Breast epithelium (tissue), 4 donors: ENCODE data around the gene KCTD10. TPM values are rescaled to one million over a fixed set of nuclear protein-coding genes. Genes with fewer than 3 reads are reported as not detected.

Experiments used
- DNase-seq, 2 donors: peaks; one replicate each; pipeline ENCODE4 v3.0.0-alpha.2; 2019; ENCODE audit warnings: low spot score in 2 of 2
- H3K27ac ChIP-seq, 2 donors: fragments of 200-600 bp; sonication (generic) in 1 of 2; one replicate each; pipeline ENCODE4 v1.5.1; 2016 to 2019; ENCODE audit warnings: mild to moderate bottlenecking in 1 of 2
- H3K27me3 ChIP-seq, 2 donors: fragments of 200-600 bp; sonication (generic) in 1 of 2; one replicate each; pipeline versions ENCODE4 v1.5.1 to v1.6.0; 2017 to 2019; ENCODE audit warnings: control low read depth in 1 of 2, mild to moderate bottlenecking in 1 of 2
- H3K36me3 ChIP-seq: fragments of 200-600 bp; one replicate; pipeline ENCODE4 v1.5.1; 2019
- H3K4me1 ChIP-seq, 2 donors: fragments of 200-600 bp; sonication (generic); one replicate each; pipeline ENCODE4 v1.5.1; 2016 to 2019; ENCODE audit warnings: control low read depth in 1 of 2
- H3K4me3 ChIP-seq, 3 donors: fragments of 200-600 bp; sonication (generic); 1 replicate in 2 of 3; 2 replicates in 1 of 3; pipeline ENCODE4 v1.5.1; 2016 to 2019; ENCODE audit warnings: mild to moderate bottlenecking in 3 of 3, moderate library complexity in 2 of 3
- H3K9me3 ChIP-seq, 2 donors: fragments of 200-600 bp; sonication (generic) in 1 of 2; one replicate each; pipeline ENCODE4 v1.5.1; 2016 to 2019; ENCODE audit warnings: control low read depth in 1 of 2
- POLR2A ChIP-seq: fragments of 450-650 bp; IDR thresholded peaks from one replicate; pipeline ENCODE4 v1.6.1; 2016; ENCODE audit warnings: antibody characterized with exemption, mild to moderate bottlenecking, moderate library complexity
- POLR2AphosphoS5 ChIP-seq, 3 donors: sonication (generic); formaldehyde crosslinking; IDR thresholded peaks; one replicate each; pipeline ENCODE4 v1.6.1; 2017; ENCODE audit warnings: antibody characterized with exemption in 3 of 3
- intact Hi-C: fragments of 100-400 bp; cut with DNase I; formaldehyde crosslinking; loops from one replicate; pipeline ENCODE4 v1.15.1; 2023; ENCODE audit warnings: low total_unique reads
- total RNA-seq, 3 donors: library from RNA; depleted of rRNA; stranded (reverse); fragments of >200 nt; gene quantifications; one replicate each; pipeline ENCODE4 v1.1.0, GENCODE V29; 2016
- TF ChIP-seq, protein P1 (sequence below), 3 donors: fragments of 450-650 bp; IDR thresholded peaks; one replicate each; pipeline ENCODE4 v1.5.1; 2016 to 2017; ENCODE audit warnings: antibody characterized with exemption in 3 of 3, mild to moderate bottlenecking in 3 of 3, moderate library complexity in 3 of 3

KCTD10 gene
- total RNA-seq, 3 donors from 2014 or later, result 65.3 to 86.2 (median 70.4) TPM

GRCh38 chr12:109513977-109514376, 36.9 kb upstream of the KCTD10 start:
- intact Hi-C loops, result loop anchor here (2.0 to 5.0 kb wide), 2 partner anchors 71 to 263 kb away; no protein-coding TSS in a partner anchor
- H3K36me3 ChIP-seq, result peaks cover 10% of the 10 kb centered on the region
- H3K27me3 ChIP-seq, result no peaks in the 10 kb centered on the region
- H3K9me3 ChIP-seq, result no peaks in the 10 kb centered on the region
- H3K4me3 ChIP-seq, result no peak overlapping the region
- H3K4me1 ChIP-seq, result no peaks in the 10 kb centered on the region
- TF ChIP-seq POLR2A (no peak), POLR2AphosphoS5 (IDR thresholded peaks at IDR 0.05) (no peak)
- TF ChIP-seq, protein P1, sequence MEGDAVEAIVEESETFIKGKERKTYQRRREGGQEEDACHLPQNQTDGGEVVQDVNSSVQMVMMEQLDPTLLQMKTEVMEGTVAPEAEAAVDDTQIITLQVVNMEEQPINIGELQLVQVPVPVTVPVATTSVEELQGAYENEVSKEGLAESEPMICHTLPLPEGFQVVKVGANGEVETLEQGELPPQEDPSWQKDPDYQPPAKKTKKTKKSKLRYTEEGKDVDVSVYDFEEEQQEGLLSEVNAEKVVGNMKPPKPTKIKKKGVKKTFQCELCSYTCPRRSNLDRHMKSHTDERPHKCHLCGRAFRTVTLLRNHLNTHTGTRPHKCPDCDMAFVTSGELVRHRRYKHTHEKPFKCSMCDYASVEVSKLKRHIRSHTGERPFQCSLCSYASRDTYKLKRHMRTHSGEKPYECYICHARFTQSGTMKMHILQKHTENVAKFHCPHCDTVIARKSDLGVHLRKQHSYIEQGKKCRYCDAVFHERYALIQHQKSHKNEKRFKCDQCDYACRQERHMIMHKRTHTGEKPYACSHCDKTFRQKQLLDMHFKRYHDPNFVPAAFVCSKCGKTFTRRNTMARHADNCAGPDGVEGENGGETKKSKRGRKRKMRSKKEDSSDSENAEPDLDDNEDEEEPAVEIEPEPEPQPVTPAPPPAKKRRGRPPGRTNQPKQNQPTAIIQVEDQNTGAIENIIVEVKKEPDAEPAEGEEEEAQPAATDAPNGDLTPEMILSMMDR (IDR thresholded peaks at IDR 0.05), result no peak
- H3K27ac ChIP-seq, result no peak overlapping the region
- DNase-seq, result no peak

DNA sequence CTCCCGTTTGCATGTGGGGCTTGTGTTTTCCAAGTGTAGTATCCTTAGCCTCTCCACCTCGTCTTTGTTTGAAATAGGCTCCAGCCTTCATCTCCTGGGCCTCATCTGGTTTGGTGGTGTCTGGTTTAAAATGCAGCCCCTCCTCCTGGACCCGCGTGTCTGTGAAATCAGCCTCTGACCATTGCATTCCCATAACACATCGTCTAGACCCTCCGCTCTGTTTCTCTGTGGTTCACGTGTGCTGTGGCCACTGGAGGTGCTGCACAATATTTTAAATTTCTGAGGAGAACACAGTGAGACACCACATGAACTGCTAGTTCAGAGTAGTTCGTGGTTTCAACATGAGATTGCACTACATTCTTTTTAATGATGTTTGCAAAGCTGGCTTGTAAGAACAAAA, 36.0 kb upstream of the KCTD10 start:
- peaks cover 12% of the 10 kb centered on the region for H3K36me3 ChIP-seq
- no peak for DNase-seq
- no peaks in the 10 kb centered on the region for H3K27me3 ChIP-seq
- H3K27ac ChIP-seq, result no peak overlapping the region
- intact Hi-C loops, result loop anchor here (2.0 to 5.0 kb wide), 2 partner anchors 70 to 264 kb away; no protein-coding TSS in a partner anchor
- TF ChIP-seq POLR2AphosphoS5 (IDR thresholded peaks at IDR 0.05) (no peak), POLR2A (no peak)
- TF ChIP-seq, protein P1 (IDR thresholded peaks at IDR 0.05), result no peak
- no peaks in the 10 kb centered on the region for H3K4me1 ChIP-seq
- H3K9me3 ChIP-seq, result no peaks in the 10 kb centered on the region
- H3K4me3 ChIP-seq, result no peak overlapping the region

- no peaks in the 10 kb centered on the region for H3K27me3 ChIP-seq
- TF ChIP-seq, protein P1 (IDR thresholded peaks at IDR 0.05), result no peak
- TF ChIP-seq POLR2A, result no peak
- no peak for TF ChIP-seq POLR2AphosphoS5 (IDR thresholded peaks at IDR 0.05)
- H3K9me3 ChIP-seq, result no peaks in the 10 kb centered on the region
- intact Hi-C loops, result loop anchor here (2.0 to 5.0 kb wide), 2 partner anchors 70 to 265 kb away; no protein-coding TSS in a partner anchor
- H3K4me1 ChIP-seq, result no peaks in the 10 kb centered on the region
- no peak overlapping the region for H3K4me3 ChIP-seq
- no peak for DNase-seq
- peaks cover 16% of the 10 kb centered on the region for H3K36me3 ChIP-seq
- no peak overlapping the region for H3K27ac ChIP-seq
Measured at GRCh38 chr12:109512608-109513007, 35.5 kb upstream of the KCTD10 start.

DNA sequence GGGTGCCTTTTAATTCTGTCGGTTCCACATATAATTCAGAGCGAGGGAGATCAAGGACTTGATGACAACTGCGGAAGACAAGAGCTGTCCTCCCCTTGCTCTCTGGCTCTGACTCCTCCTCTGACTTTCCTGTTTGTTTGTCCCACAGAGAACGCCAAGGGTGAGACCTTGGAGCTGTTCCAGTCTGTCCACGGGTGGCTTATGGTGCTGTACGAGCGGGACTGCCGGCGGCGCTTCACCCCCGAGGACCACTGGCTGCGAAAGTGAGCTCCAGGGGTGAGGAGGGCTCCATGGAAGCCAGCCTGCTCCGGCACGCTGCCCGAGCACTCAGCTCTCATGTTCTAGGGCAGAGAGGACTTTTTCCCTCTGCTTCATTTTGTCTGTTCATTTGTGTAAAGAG, 33.1 kb upstream of the KCTD10 start:
- H3K4me3 ChIP-seq, result no peak overlapping the region
- DNase-seq, result no peak
- H3K4me1 ChIP-seq, result no peaks in the 10 kb centered on the region
- no peaks in the 10 kb centered on the region for H3K9me3 ChIP-seq
- peaks cover 22% of the 10 kb centered on the region for H3K36me3 ChIP-seq
- no peak overlapping the region for H3K27ac ChIP-seq
- no peaks in the 10 kb centered on the region for H3K27me3 ChIP-seq
- TF ChIP-seq POLR2A, result no peak
- no peak for TF ChIP-seq POLR2AphosphoS5 (IDR thresholded peaks at IDR 0.05)
- TF ChIP-seq, protein P1 (IDR thresholded peaks at IDR 0.05), result no peak
- intact Hi-C loops, result loop anchor here (5.0 kb wide), 1 partner anchor 267 kb away; no protein-coding TSS in a partner anchor

DNA sequence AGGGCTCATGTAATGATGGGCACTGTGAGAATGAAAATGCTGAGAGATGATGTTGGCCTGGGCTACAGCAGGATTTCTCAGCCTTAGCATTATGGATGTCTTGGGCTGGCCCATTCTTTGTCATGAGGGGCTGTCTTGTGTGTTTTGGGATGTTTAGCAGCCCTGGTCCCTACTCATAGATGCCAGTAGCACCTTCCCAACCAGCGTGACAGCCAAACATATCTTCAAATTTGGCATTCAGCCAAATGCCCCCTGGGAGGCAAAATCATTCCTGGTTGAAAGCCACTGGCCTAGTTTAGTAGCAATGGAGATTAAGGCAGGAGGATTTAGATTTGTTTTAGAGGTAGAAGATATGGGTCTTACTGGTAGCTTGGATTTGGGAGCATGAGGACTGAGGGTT, 27.0 kb upstream of the KCTD10 start:
- TF ChIP-seq POLR2AphosphoS5 (IDR thresholded peaks at IDR 0.05) (no peak), POLR2A (no peak)
- TF ChIP-seq, protein P1 (IDR thresholded peaks at IDR 0.05), result no peak
- peaks cover 17% of the 10 kb centered on the region for H3K36me3 ChIP-seq
- no peak overlapping the region for H3K27ac ChIP-seq
- no peak for DNase-seq
- H3K4me1 ChIP-seq, result no peaks in the 10 kb centered on the region
- intact Hi-C loops, result no loop called here
- no peak overlapping the region for H3K4me3 ChIP-seq
- H3K9me3 ChIP-seq, result no peaks in the 10 kb centered on the region
- H3K27me3 ChIP-seq, result no peaks in the 10 kb centered on the region
